ENCODE data around the gene ERFL.

Gene ERFL

DNA sequence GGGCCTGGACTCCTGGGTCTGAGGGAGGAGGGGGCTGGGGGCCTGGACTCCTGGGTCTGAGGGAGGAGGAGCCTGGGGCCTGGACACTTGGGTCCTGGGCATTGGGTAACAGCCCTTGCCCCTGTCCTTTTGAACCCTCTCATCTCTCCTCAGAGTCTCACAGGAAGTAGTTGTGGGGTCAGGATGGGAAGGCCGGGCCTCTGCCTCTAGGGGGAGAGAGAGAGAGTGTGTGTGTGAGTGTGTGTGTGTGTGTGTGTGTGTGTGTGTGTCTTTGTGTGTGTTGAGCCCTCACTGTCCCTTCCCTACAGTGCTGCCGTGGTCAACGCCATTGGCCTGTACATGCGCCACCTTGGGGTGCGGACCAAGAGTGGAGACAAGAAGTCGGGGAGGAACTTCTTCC, 34.4 kb downstream of the ERFL start (continued):
- TF ChIP-seq ZNF677 (tag by site-specific recombination; IDR thresholded peaks at IDR 0.05) (no peak), ZEB2 (tag by site-specific recombination; IDR thresholded peaks at IDR 0.05) (no peak), ZBTB20 (tag by site-specific recombination; IDR thresholded peaks at IDR 0.05) (no peak), ZNF292 (tag by site-specific recombination; IDR thresholded peaks at IDR 0.05; ENCODE audit: borderline replicate concordance, low read depth) (no peak), HOXC10 (CRISPR knock-in tag; IDR thresholded peaks at IDR 0.05) (no peak), ZNF785 (tag by site-specific recombination; IDR thresholded peaks at IDR 0.05) (no peak), ZNF112 (tag by site-specific recombination; IDR thresholded peaks at IDR 0.05) (no peak), ZNF239 (tag by site-specific recombination; IDR thresholded peaks at IDR 0.05) (no peak), TCF7L2 (IDR thresholded peaks at IDR 0.05; ENCODE audit: borderline replicate concordance, low read depth, low read length) (no peak), KLF7 (tag by site-specific recombination; IDR thresholded peaks at IDR 0.05; ENCODE audit: borderline replicate concordance) (peak; percentile 64; the same call in 1 of the 2 replicates), ZNF280D (tag by site-specific recombination; IDR thresholded peaks at IDR 0.05) (no peak), ZNF449 (tag by site-specific recombination; IDR thresholded peaks at IDR 0.05) (no peak), YY2 (tag by site-specific recombination; IDR thresholded peaks at IDR 0.05) (no peak), ZSCAN23 (tag by site-specific recombination; IDR thresholded peaks at IDR 0.05) (no peak), MYNN (tag by site-specific recombination; IDR thresholded peaks at IDR 0.05; ENCODE audit: borderline replicate concordance) (no peak), ZNF571 (tag by site-specific recombination; IDR thresholded peaks at IDR 0.05) (no peak)
- TF ChIP-seq, protein P1, sequence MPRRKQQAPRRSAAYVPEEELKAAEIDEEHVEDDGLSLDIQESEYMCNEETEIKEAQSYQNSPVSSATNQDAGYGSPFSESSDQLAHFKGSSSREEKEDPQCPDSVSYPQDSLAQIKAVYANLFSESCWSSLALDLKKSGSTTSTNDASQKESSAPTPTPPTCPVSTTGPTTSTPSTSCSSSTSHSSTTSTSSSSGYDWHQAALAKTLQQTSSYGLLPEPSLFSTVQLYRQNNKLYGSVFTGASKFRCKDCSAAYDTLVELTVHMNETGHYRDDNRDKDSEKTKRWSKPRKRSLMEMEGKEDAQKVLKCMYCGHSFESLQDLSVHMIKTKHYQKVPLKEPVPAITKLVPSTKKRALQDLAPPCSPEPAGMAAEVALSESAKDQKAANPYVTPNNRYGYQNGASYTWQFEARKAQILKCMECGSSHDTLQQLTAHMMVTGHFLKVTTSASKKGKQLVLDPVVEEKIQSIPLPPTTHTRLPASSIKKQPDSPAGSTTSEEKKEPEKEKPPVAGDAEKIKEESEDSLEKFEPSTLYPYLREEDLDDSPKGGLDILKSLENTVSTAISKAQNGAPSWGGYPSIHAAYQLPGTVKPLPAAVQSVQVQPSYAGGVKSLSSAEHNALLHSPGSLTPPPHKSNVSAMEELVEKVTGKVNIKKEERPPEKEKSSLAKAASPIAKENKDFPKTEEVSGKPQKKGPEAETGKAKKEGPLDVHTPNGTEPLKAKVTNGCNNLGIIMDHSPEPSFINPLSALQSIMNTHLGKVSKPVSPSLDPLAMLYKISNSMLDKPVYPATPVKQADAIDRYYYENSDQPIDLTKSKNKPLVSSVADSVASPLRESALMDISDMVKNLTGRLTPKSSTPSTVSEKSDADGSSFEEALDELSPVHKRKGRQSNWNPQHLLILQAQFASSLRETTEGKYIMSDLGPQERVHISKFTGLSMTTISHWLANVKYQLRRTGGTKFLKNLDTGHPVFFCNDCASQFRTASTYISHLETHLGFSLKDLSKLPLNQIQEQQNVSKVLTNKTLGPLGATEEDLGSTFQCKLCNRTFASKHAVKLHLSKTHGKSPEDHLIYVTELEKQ (tag by site-specific recombination; IDR thresholded peaks at IDR 0.05; ENCODE audit: borderline replicate concordance), result no peak
- TF ChIP-seq, protein P2, sequence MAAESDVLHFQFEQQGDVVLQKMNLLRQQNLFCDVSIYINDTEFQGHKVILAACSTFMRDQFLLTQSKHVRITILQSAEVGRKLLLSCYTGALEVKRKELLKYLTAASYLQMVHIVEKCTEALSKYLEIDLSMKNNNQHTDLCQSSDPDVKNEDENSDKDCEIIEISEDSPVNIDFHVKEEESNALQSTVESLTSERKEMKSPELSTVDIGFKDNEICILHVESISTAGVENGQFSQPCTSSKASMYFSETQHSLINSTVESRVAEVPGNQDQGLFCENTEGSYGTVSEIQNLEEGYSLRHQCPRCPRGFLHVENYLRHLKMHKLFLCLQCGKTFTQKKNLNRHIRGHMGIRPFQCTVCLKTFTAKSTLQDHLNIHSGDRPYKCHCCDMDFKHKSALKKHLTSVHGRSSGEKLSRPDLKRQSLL (tag by site-specific recombination; IDR thresholded peaks at IDR 0.05), result no peak
- TF ChIP-seq, protein P3, sequence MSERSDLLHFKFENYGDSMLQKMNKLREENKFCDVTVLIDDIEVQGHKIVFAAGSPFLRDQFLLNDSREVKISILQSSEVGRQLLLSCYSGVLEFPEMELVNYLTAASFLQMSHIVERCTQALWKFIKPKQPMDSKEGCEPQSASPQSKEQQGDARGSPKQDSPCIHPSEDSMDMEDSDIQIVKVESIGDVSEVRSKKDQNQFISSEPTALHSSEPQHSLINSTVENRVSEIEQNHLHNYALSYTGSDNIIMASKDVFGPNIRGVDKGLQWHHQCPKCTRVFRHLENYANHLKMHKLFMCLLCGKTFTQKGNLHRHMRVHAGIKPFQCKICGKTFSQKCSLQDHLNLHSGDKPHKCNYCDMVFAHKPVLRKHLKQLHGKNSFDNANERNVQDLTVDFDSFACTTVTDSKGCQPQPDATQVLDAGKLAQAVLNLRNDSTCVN (tag by site-specific recombination; optimal IDR thresholded peaks at IDR 0.05), result no peak
- TF ChIP-seq, protein P4, sequence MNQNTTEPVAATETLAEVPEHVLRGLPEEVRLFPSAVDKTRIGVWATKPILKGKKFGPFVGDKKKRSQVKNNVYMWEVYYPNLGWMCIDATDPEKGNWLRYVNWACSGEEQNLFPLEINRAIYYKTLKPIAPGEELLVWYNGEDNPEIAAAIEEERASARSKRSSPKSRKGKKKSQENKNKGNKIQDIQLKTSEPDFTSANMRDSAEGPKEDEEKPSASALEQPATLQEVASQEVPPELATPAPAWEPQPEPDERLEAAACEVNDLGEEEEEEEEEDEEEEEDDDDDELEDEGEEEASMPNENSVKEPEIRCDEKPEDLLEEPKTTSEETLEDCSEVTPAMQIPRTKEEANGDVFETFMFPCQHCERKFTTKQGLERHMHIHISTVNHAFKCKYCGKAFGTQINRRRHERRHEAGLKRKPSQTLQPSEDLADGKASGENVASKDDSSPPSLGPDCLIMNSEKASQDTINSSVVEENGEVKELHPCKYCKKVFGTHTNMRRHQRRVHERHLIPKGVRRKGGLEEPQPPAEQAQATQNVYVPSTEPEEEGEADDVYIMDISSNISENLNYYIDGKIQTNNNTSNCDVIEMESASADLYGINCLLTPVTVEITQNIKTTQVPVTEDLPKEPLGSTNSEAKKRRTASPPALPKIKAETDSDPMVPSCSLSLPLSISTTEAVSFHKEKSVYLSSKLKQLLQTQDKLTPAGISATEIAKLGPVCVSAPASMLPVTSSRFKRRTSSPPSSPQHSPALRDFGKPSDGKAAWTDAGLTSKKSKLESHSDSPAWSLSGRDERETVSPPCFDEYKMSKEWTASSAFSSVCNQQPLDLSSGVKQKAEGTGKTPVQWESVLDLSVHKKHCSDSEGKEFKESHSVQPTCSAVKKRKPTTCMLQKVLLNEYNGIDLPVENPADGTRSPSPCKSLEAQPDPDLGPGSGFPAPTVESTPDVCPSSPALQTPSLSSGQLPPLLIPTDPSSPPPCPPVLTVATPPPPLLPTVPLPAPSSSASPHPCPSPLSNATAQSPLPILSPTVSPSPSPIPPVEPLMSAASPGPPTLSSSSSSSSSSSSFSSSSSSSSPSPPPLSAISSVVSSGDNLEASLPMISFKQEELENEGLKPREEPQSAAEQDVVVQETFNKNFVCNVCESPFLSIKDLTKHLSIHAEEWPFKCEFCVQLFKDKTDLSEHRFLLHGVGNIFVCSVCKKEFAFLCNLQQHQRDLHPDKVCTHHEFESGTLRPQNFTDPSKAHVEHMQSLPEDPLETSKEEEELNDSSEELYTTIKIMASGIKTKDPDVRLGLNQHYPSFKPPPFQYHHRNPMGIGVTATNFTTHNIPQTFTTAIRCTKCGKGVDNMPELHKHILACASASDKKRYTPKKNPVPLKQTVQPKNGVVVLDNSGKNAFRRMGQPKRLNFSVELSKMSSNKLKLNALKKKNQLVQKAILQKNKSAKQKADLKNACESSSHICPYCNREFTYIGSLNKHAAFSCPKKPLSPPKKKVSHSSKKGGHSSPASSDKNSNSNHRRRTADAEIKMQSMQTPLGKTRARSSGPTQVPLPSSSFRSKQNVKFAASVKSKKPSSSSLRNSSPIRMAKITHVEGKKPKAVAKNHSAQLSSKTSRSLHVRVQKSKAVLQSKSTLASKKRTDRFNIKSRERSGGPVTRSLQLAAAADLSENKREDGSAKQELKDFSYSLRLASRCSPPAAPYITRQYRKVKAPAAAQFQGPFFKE (tag by site-specific recombination; IDR thresholded peaks at IDR 0.05; ENCODE audit: borderline replicate concordance), result no peak
- TF ChIP-seq, protein P5, sequence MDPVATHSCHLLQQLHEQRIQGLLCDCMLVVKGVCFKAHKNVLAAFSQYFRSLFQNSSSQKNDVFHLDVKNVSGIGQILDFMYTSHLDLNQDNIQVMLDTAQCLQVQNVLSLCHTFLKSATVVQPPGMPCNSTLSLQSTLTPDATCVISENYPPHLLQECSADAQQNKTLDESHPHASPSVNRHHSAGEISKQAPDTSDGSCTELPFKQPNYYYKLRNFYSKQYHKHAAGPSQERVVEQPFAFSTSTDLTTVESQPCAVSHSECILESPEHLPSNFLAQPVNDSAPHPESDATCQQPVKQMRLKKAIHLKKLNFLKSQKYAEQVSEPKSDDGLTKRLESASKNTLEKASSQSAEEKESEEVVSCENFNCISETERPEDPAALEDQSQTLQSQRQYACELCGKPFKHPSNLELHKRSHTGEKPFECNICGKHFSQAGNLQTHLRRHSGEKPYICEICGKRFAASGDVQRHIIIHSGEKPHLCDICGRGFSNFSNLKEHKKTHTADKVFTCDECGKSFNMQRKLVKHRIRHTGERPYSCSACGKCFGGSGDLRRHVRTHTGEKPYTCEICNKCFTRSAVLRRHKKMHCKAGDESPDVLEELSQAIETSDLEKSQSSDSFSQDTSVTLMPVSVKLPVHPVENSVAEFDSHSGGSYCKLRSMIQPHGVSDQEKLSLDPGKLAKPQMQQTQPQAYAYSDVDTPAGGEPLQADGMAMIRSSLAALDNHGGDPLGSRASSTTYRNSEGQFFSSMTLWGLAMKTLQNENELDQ (tag by site-specific recombination; IDR thresholded peaks at IDR 0.05; ENCODE audit: low read depth), result no peak
